ENCODE data around the gene FGA.

DNA sequence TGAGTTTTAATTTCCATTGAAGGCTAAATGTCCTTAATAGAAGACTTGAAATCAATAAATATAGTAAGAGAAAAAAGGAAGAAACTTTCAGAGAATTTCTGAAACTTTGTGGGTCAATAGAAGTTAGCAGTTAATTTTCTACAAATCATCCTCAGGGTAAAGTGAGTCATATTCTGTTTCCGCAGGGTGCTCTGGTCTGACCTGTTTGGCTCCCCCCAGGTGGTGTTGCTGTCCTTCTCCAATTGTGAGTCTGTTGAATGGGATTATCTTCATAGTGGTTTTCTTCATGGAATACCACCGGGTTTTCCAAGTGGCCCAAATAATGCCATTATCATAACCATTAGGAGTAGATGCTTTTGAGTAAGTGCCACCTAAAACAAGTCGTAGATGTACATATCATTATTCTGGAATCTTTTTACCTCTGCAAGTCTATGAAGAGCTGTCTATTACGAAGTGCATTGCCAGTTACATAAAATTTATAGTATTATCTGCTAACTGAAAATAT, 14.2 kb upstream of the FGA start:
- TF ChIP-seq POLR2AphosphoS5 (IDR thresholded peaks at IDR 0.05; ENCODE audit: low read depth, low read length) (no peak), SP1 (IDR thresholded peaks at IDR 0.05; ENCODE audit: low read depth) (no peak), EZH2 (IDR thresholded peaks at IDR 0.05) (no peak), CBX3 (IDR thresholded peaks at IDR 0.05; ENCODE audit: low read depth) (no peak), CTCF (IDR thresholded peaks at IDR 0.05 in 2 of 3, conservative IDR thresholded peaks at IDR 0.05 in 1 of 3; ENCODE audit: borderline replicate concordance in 1 of 3, insufficient read depth in 1 of 3, low read depth in 2 of 3, low read length in 2 of 3) (no peak), POLR2A (IDR thresholded peaks at IDR 0.05; ENCODE audit: borderline replicate concordance, extremely low read depth, insufficient read depth, insufficient read length) (no peak), ZNF274 (IDR thresholded peaks at IDR 0.05; ENCODE audit: low read depth, low read length) (no peak), RAD21 (IDR thresholded peaks at IDR 0.05; ENCODE audit: low read depth) (no peak)
